ENCODE data around the gene ERI3.

ERI3 gene, protein sequence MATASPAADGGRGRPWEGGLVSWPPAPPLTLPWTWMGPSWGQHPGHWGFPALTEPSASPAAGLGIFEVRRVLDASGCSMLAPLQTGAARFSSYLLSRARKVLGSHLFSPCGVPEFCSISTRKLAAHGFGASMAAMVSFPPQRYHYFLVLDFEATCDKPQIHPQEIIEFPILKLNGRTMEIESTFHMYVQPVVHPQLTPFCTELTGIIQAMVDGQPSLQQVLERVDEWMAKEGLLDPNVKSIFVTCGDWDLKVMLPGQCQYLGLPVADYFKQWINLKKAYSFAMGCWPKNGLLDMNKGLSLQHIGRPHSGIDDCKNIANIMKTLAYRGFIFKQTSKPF

DNA sequence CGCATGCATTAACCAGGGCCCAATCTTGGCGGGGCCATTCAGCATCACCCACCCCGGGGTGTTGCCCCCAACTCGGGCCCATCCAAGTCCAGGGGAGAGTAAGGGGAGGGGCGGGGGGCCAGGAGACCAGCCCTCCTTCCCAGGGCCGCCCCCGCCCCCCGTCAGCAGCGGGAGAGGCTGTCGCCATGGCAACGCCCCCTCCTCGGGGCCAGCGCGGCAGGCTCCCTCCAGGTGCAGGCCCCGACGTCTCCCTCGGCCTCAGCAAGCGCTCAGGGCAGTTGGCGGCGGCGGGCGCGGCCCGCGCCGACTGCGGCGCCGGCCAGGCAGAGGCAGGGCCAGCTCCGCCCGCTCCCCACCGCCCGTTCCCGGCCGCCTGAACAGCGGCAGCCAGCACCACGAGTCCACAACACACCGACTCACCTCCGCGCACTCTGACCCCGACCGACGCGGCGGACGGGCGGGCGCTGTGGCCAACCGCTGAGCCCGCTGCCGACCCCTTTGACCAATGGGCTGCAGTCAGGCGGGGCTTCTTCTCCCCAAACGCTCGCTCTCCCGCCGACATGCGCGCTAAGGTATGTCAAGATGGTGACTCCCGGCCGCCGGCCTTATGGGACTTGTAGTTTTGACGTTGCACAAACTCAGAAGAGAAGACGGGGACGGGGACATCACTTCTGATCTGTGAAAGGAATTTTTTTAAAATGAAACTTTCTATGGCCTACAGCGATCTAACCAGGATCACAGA lies at the start of gene ERI3:
Gene ERI3, minus strand, starts transcription at position 418 of the 742 bp plus-strand sequence. Its CDS starts 231 bp downstream, at position 187.
- DNase-seq (ENCODE audit: low read depth in 2 of 2), result peak; percentile 94 to 97

DNA sequence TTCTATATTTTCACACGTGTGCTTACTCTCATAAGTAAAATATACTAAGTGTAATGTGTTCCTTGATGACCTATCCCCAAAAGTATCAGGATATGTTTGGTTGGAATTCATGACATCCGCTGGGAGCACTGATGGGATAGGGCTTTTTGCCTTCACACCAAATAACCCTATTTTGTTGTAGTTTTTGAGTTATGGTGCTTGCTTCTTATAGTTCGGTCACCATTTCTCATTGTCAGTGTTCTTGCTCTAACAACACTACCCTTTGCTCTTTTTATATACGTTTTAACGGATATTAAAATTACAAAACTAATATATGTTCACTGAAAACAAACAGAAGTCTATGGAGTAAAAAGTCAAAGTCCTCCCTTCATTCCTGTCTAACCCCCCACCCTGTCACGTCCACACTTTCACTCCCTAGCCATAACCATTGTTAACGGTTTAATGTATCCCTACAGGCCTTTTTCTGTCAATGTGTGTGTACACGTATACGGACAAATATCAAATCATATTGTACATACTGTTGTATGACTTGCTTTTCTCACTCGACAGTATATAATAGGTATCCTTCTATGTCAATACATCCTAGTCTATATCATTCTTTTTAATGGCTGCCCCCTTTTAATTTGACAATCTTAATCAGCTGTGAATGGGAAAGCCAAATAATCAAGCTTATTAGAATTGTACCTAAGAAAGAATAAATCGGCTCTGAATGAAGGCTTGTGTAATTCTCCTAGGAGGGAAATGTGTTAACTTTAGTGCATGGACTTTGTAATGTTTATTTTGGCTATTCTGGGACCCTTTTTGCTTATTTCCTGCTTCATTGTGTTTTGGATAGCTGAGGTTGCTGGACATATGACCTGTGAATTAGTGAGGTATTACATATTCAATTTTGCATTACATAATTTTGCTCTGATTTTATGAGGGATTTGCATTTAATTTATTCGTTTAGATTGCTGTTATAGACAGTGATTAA lies 46.5 kb upstream of the ERI3 start:
- no peak for DNase-seq (ENCODE audit: low read depth in 2 of 2)

DNA sequence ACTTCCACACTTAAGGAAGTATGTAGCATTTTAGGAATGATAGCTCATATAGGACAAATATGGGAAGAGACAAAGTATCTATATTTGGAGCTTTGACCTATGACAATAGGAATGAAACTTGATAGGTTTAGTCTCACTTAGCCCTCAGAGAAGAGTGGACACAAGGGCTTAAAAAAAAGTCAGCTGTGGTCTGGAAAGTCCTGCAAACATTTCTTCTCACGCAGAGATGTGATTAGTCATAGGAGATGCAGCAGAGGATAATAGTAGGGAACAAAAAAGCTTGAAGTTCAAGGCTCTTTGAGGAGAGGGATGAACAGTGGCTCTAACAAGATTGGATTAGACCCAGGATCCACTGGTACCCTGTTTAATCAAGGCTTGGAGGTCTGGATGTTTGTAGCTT lies 35.2 kb upstream of the ERI3 start:
- no peak for DNase-seq (ENCODE audit: low read depth in 2 of 2)

DNA sequence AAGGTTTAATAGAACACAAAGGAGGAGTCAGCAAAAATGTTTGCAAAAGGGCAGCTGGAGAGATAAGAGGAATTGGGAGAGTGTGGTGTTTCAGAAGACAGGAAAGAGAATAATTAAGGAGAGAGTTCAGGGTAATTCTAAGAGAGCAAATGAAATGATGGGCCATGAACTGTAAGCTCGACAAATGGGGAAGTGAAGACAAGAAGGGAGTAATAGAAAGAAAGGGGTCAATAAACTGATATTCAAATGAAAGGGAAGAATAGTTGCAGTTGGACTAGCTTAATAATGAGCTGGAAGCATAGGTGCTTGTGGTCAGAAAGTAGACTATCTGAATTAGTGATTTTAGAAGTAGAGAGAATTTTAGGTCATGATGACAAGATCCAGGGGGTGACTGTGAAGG lies 34.4 kb upstream of the ERI3 start:
- no peak for DNase-seq (ENCODE audit: low read depth in 2 of 2)

DNA sequence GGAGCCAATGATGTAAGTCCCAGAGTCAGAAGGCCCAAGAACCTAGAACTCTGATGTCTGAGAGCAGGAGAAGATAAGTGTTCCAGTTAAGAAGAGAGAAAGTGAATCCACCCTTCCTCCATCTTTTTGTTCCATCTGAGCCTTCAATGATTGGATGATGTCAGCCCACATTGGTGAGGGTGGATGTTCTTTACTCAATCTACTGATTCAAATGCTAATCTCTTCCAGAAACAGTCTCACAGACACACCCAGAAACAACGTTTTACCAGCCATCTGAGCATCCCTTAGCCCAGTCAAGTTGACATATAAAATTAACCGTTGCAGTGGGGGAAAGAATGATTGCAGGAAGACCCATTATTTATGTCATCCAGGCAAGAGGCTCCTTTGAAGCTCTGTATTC lies 33.5 kb upstream of the ERI3 start:
- DNase-seq (ENCODE audit: low read depth in 2 of 2), result no peak

DNA sequence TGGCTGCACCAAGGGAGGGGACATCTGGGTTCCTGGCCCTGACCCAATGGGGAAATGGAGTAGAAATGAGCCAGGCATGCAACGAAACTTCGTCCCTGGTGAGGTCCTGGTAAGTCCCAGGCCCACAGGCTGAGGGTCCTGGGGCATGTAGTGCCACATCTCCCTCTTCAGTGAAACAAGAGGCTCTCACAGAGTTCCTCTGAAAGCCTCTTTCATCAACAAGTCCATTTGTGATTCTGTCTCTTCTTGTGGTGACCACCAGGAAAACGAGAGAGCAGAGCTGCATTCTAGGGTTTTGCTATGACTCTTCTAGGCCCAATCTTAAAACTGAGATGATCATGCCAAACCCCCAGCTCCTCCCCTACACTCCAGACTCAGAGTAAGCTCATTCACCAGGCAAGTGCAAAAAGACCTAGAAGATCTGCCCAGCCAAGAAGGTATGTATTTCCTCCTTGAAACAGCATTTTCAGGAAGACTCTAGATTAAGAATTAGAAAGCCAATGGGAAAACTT lies 25.7 kb upstream of the ERI3 start:
- no peak for DNase-seq (ENCODE audit: low read depth in 2 of 2)

DNA sequence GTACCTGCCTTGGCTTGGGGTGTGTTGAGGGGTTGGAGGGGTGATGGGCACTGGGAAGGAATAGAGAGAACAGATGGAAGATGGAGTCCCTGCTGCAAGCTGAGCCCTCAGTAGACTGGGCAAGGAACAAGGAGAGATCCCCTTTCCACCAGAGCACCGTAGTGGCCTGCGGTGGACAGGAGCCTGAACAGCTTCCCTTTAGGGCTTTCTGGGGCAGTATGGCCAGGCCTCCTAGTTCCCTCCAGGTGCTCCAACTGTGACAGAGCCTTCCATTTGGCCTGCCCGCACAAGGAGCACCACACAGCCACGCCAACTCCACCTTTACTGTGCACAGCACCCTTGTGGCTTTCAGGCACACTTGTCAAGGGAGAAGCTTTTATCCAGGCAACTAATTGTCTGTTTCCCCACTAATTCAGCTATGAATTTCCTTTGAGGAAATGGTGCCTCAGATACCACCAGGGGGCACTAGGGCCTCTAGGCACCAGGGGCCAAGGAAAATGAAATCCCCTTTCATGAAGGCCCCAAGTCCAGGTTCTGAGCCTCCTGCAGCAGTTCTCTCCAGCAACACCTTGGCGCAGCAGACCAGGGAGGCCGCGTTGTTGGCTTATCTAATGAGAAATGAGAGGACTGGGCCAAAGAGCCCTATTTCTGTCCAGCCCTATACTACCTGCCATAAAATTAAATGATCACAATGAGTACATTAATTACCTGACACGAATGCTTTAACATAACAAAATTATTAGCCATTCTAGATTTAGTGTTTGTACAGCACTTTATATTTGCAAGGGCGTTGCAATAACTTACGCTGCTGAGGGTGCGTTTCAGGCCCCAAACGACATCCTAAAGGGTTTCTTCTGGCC lies 23.1 kb upstream of the ERI3 start:
- peak; percentile 14 to 21 for DNase-seq (ENCODE audit: low read depth in 2 of 2)

DNA sequence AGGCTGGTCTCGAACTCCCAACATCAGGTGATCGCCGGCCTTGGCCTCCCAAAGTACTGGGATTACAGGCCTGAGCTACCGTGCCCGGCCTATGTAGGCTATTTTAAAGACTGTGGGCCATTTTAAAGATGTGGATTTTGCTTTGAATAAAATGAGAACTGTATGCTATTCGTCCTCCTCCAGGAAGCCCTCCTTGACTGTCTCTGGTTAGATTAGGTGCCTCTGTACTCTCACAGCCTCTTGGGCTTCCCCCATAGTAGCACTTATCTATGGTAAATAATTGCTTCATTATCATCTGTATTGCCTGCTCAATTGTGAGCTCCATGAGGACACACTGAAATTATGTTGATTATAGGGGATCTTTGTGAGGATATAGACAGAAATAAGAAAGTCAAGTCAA lies 20.5 kb upstream of the ERI3 start:
- no peak for DNase-seq (ENCODE audit: low read depth in 2 of 2)

DNA sequence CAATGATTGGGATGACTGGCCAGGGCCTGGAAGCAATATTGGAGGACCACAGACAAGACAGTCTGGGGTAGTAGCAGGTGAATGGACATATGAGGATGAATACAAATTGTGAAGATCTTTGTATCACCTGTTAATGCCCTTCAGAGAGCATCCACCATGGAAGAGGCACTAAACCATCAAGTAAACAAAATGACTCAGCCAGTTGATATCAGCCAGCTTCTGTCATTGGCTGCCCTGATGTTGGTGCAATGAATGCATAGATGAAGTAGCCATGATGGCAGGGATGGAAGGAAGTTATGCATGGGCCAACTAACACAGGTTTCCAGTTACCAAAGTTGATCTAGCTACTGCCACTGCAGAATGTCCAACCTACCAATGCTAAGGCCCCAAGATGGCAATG lies 16.1 kb upstream of the ERI3 start:
- DNase-seq (ENCODE audit: low read depth in 2 of 2), result no peak

DNA sequence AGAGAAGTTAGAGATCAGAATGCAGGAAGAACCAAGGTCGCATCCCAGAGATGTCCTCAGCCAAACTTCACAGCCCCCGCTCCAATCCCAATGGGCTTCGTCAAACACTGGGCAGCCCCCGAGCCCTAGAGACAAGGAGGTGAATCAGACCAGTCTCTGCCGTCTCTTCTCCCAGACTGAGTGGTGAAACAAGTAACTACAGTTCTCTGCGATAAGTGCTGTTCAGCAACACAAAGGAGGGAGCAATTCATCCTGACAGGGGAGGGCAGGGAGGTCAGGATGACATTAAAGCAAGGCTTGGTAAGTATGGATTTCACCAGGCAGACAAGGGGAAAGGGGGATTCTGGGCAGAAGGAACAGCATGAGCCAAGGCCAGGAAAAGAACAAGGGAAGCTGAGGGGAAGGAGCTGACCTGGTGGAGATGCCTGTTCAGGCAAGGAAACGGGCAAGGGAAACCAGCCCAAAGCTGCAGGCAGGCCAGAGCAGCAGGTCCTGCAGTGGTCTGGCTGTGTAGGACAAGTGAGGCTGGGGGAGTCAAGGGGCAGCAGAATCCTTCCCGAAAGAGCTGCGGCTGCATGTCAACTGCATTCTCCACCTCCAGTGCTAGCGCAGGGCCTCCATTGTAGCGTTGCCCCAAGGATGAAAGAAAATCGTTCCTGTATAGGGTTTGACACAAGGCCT lies 13.6 kb upstream of the ERI3 start:
- no peak for DNase-seq (ENCODE audit: low read depth in 2 of 2)

DNA sequence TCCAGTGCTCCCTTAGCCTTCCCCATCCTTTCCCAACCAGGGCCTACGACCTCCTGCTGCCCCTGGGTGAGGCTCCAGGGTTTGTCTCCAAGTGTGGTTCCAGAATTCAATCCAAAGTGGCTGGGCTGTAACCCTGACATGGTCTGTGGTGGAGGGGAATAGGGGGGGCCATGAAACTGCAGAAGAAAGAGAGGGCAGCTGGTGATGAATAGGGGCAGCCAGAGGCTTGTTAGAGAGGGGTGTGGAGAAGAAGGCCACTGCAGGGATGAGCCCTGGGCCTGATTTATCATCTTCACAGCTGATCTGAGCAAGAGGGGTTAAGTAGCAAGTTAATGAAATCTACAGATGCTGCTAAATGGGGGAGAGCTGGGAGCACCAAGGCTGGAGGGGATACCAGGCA lies 12.9 kb upstream of the ERI3 start:
- no peak for DNase-seq (ENCODE audit: low read depth in 2 of 2)

DNA sequence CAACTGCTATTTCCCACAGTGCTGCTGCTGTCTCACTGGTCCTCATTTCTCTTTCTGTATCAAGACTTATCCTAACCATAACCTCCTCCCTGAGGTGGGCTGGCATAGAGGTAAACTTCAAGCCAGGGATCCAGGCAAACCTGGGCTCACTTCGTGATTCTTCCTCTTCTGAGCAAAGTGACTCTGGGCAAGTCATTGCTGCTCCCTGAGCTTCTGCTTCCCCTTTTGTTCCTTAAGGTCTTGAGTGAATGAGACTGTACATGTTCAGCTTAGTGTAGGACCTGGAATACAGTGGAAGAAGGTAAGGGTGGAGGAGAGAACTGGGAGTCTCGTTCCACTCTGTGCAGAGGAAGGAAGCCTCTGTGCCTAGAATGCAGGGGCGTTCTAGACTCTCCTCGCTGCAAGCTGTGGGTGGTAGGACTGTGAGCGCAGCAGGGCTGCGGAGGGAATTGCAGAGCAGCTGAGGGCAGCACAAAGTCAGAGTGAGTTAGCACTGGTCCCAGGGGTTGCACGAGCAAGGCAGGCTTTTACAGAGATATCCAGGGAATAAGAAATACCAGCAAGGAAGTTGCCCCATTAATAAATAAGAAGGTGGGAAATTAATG lies 11.4 kb upstream of the ERI3 start:
- no peak for DNase-seq (ENCODE audit: low read depth in 2 of 2)

DNA sequence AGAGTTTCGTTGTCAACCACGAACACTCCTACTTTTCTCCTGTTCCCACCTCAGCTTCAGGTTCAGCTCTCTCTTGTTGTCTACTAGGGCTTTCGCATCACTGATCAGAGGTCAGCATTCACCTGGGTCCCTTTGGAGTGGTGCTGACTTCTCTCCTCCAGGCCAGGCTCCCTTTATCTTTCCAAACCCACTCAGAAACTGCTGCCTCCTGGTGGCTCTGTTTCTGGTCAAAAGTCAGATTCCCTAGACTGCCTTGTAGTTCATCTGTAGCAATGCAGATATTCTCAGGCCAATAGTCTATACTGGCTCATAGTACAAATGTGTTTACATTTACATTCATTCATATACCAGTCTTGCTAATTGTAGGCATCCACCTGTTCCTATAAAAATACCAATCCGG lies 6.4 kb upstream of the ERI3 start:
- no peak for DNase-seq (ENCODE audit: low read depth in 2 of 2)

DNA sequence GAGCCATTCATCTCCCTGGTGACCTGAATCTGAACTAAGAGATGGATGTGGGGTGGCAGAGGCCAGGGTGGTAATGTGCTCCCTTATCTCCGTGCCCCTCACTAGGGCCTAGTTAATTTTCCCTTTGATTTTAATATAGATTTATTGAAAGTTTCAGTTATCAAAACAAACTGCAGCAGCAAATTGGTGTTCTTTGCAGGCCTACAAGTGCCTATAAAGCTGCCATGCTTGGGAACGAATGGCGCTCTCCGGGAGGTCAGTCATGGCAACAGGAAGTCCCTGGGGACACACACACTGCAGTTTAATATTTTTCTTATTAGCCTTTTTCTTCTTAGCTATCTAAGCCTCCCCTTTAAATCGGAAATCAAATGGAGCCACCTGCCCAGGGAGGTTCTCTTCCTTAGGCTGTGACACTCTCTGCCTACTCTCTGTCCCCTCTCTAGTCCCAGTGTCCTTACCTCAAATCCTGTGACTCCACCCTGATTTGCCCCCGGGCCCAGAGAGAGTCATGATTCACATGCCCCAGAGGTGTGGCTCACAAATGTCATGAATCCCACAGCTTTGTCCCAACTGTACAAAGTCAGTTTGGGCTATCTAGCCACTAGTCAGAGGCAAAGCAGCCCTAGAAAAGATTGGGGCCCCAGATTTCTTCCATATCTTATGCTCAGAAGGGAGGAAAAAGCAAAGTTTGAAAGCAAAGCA lies 4.3 kb upstream of the ERI3 start:
- DNase-seq (ENCODE audit: low read depth in 2 of 2), result no peak

DNA sequence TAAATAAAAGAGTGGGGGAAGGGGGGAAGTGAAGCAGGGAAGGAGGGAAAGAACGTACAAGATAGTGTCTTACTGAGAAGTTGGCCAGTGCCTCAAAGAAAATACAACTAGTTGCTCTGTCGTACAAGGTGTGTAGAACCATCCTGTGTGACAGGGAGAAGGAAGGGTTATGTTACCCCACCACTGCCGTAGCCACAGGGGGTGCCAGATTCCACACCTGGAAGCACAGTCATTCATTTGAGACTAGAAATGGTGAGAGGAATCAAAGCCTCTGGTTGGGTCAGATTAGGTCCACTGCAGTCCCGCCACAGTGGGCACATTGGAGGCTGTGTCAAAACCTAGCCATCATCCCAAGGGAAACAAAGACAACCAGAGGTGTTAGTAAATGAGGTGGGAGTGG lies 2.7 kb upstream of the ERI3 start:
- DNase-seq (ENCODE audit: low read depth in 2 of 2), result no peak

DNA sequence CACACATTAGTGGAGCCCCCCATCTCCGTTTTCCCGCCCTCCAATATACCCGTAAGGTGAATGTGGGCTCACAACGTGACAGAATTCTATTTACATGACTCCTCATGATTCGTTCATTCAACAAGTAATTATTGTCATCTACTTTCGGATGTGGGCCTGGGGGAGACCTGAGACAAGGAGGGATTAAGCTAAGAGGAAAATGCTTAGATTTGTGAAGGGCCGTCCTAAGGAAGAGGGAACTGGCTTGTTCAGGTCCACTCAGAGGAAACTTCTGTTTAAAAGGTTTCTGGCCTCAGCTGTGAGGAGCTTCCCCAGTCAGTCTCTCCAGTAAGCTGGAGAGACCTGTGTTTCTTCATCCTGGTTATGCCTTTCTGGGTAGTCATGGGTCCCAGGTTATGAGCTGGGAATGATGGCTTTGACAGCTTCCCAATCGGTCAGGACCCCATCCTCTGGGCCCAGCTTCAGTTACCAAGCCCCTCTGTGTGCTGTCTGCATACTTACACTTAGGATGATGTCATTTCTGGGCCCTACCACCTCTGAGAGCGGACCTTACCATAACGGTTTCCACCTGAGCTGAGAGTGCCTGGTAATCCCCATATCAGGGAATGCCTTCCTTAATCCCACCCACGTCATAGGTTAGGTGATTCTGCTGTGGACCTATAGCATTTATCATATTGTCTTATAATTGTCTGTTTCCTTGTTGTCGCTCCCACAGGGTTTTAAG lies 687 bp upstream of the ERI3 start:
- no peak for DNase-seq (ENCODE audit: low read depth in 2 of 2)

DNA sequence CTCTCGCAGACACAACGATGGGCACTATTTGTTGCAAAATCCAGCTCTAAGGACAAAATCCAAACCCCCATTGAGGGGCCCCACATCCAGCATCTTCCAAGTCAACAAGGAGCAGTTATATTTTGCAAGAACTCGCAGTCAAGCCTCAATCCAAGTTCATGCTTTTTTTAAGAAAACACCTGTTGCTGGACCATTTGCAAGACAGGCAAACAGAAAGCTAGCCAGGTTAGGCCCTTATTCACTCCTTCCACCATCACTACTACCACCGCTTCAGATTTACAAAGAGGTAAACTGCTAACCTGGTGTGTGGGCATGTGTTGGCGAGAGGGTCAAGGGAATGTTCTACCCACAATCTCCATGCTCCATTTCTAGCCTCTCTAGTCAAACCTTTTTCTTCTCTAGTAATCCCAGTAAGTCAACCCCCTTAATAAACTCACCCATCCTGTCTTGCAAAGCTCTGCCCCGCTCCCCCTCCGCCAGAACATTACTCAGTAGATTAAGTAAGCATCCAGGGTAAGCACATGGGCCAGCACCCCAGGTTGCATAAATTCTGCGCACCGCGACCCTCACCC lies 703 bp downstream of the ERI3 start:
- DNase-seq (ENCODE audit: low read depth in 2 of 2), result no peak

DNA sequence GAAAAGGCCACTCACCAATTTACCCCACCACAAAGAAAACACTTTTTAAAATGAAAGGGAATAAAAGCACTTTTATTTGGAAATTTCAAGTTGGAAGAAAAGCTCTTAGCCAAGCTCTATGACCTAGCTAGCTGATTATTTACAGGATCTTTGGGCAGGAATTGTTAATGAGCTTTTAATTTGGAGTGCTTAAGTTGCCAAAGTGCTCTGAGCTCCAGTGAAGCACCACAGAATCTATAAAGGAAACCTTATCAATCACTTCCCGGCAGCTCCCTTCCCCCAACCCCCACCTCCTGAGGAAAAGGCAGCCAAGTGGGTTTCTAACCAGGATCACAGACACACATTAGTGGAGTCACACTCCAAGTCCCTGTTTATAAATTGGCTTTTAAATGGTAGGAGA lies 1.5 kb downstream of the ERI3 start:
- DNase-seq (ENCODE audit: low read depth in 2 of 2), result no peak
